GM06990 (cell line): ENCODE data around the gene VDR.

Source experiments
- DNase-seq: peaks from one replicate; pipeline ENCODE4 v3.0.0-alpha.2; 2011; ENCODE audit not compliant: insufficient read length; ENCODE audit errors: extremely low read depth
- H3K27me3 ChIP-seq: replicated peaks from 2 replicates; pipeline ENCODE4 v1.6.0; 2011; ENCODE audit warnings: low read length; ENCODE audit not compliant: control insufficient read depth, insufficient read depth
- H3K36me3 ChIP-seq: 2 replicates; pipeline ENCODE4 v1.5.1; 2011; ENCODE audit warnings: low read length; ENCODE audit not compliant: control insufficient read depth, insufficient read depth
- H3K4me3 ChIP-seq: replicated peaks from 2 replicates; pipeline ENCODE4 v1.5.1; 2011; ENCODE audit warnings: low read depth, mild to moderate bottlenecking, control low read depth, low read length
- CTCF ChIP-seq: IDR thresholded peaks from 2 replicates; pipeline ENCODE4 v1.5.1; 2011; ENCODE audit warnings: low read length, control low read depth, mild to moderate bottlenecking, inconsistent platforms; ENCODE audit not compliant: insufficient read depth, poor library complexity, severe bottlenecking

Gene VDR

GRCh38 chr12:47946413-47947323, 41.9 kb upstream of the VDR start:
- TF ChIP-seq CTCF: no peak
- no peak for DNase-seq
- Histone ChIP-seq H3K36me3 (no peaks in the 10 kb centered on the region), H3K4me3 (no peak overlapping the region), H3K27me3 (peaks cover 4% of the 10 kb centered on the region)

- Histone ChIP-seq H3K4me3 (no peak overlapping the region), H3K36me3 (no peaks in the 10 kb centered on the region), H3K27me3 (peaks cover 4% of the 10 kb centered on the region)
- DNase-seq: no peak
- TF ChIP-seq CTCF: no peak
Measured at GRCh38 chr12:47945341-47945728, 40.5 kb upstream of the VDR start.

- H3K27me3 ChIP-seq: peaks cover 4% of the 10 kb centered on the region
- no peak for DNase-seq
- no peak overlapping the region for H3K4me3 ChIP-seq
- no peak for TF ChIP-seq CTCF
- no peaks in the 10 kb centered on the region for H3K36me3 ChIP-seq
Measured at GRCh38 chr12:47944685-47945340, 40.0 kb upstream of the VDR start.

GRCh38 chr12:47943623-47944340, 39.0 kb upstream of the VDR start:
- Histone ChIP-seq H3K27me3 (peaks cover 4% of the 10 kb centered on the region), H3K36me3 (no peaks in the 10 kb centered on the region), H3K4me3 (no peak overlapping the region)
- no peak for DNase-seq
- TF ChIP-seq CTCF: no peak

GRCh38 chr12:47942614-47943225, 37.9 kb upstream of the VDR start:
- Histone ChIP-seq H3K27me3 (peaks cover 4% of the 10 kb centered on the region), H3K4me3 (no peak overlapping the region), H3K36me3 (no peaks in the 10 kb centered on the region)
- no peak for TF ChIP-seq CTCF
- DNase-seq: no peak
